Activated CD8-positive, alpha-beta memory T cell treated with anti-CD3 and anti-CD28 coated beads for 48 hours (primary cell): ENCODE measurements around the gene PSMB7.
"Not testable (repeated sequence)": the region's sequence is repeated elsewhere in the genome, so short reads cannot be mapped to it uniquely, and the experiment has no call there.

Experiments
- DNase-seq, 3 experiments: peaks; one replicate each; pipeline ENCODE4 v3.0.0-alpha.2; 2020; ENCODE audit warnings: low read depth in 2 of 3, low spot score in 2 of 3

Gene PSMB7

DNA sequence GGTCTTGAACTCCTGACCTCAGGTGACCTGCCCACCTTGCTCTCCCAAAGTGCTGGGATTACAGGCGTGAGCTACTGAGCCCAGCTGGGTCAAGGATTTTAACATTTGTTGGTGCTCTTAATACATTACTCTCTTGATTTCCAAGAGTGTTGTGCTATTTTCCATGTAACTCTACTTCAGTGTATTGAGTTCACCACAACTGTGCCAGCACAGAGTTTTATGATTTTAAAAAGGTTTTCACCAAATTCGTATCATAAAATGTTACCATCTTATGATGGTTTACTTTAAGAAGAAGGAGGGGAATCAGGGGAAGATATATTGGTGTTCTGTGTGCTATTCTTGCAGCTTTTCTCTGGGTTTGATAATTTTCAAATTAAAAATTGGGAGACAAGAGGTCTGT is 28.4 kb upstream of the PSMB7 start:
- no peak for DNase-seq

DNA sequence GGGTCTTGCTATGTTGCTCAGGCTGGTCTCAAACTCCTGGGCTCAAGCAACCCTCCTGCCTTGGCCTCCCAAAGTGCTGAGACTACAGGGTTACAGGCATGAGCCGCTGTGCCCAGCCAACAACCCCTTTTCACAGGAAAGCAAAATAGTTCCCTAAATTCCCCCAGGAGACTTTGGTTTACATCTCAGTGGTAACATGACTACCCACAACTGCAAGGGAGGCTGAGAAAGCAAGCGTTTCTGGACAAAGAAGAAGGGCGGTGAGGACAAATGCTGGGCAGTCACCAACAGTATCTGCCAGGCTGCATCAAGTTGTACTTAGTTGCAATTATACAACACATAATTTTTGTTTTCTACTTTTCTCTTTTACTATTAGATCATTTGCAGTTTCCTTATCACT is 27.6 kb upstream of the PSMB7 start:
- DNase-seq: no peak

GRCh38 chr9:124442379-124442778 is 27.1 kb upstream of the PSMB7 start:
- DNase-seq: no peak

GRCh38 chr9:124441291-124441690 is 26.0 kb upstream of the PSMB7 start:
- DNase-seq: no peak

GRCh38 chr9:124440786-124441185 is 25.5 kb upstream of the PSMB7 start:
- no peak for DNase-seq

DNA sequence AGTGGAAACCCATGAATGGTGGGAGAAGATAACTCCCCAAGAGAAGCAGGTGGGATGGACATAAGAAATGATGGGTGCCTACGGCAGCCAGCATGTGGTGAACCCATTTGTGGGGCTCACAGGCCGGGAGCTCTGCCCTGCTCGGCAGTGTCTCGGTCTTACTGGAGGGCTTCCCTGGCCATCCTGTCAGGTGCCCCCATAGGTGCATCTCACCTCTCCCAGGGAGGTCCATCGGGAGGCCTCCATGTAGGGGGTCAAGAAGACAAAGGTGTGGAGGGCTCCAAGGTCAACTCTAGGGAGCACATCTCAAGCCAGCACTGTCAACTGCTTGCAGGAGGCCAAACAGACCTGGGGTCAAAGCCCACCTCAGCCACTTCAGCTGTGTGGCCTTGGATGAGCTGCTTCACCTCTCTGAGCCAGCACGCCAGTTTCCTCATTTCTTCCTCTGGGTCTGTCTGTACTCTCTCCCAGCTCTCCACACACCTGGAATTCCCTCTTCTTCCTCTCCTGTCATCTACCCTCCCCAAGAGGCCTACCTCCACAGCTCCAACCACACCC is 24.5 kb upstream of the PSMB7 start:
- no peak for DNase-seq

GRCh38 chr9:124439086-124439485 is 23.8 kb upstream of the PSMB7 start:
- DNase-seq: no peak

- DNase-seq: no peak
Observed at GRCh38 chr9:124438091-124438490, 22.8 kb upstream of the PSMB7 start.

DNA sequence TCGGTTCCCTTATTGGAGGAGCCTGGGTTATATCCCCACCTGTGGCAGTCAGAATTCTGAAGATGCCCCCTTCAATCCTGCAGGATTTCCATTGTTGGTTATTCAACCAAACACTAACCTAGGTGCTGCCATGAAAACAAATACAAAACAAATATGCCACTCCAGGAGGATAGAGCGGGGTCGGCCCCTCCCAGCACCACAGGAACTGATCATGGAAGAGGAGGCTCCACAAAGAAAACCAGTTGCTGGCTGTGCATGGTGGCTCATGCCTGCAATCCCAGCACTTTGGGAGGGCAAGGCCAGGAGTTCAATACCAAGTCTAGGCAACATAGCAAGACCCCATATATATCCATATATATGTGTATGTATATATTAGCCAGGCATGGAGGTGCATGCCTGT is 21.8 kb upstream of the PSMB7 start:
- no peak for DNase-seq

DNA sequence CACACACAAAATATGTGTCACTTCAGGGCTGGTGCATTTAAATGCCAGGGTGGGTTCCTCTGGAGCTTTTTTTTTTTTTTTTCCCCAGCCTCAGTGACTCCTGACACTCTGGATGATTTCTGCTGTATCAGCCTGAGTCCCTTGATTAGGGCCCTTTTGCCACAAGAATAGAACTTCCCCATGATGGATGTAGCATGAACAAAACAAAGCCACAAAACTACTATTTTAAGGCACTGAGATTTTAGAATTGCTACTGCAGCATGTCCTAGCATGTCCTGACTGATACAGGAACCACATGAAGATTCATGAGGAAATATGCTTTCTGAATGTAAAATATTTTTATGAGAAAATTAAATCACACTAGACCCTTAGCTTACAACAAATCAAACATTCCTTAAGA is 21.1 kb upstream of the PSMB7 start:
- DNase-seq: no peak

DNA sequence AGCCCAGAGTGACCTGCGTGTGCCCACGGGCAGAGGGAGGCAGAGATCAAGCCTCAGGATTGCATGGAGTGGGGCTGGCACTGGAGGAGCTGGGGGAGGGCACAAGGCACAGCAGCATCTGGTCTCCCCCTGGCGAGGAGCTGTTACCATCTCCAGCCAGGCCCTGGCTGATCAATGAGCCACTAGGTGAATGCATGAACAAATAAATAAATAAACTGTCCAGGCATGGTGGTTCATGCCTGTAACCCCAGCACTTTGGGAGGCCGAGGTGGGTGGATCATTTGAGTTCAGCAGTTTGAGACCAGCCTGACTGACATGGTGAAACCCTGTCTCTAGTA is 14.3 kb upstream of the PSMB7 start:
- DNase-seq: no peak

- DNase-seq: no peak
Observed at GRCh38 chr9:124428751-124429529, 13.7 kb upstream of the PSMB7 start.

DNA sequence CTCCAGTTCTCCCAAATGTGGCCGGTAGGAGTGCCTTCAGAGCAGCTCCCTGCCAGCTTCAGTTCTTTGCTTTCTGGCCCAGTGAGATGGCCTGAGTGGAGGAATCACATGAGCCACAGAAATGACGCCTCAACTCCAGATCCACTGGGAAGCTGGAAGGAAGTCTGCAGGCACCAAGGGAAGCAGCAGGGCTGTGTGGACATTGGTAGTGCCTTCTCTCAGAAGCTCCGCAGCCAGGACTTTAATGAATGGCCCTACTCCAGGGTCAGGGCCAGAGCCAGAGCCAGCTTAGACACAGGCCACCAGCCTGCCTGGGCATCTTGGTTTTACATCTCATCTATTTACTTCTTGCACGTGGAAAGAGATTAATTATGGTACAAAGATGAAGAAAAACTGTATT is 12.0 kb upstream of the PSMB7 start:
- DNase-seq: no peak

GRCh38 chr9:124426361-124426760 is 11.1 kb upstream of the PSMB7 start:
- no peak for DNase-seq

GRCh38 chr9:124425733-124426132 is 10.5 kb upstream of the PSMB7 start:
- not testable (repeated sequence) for DNase-seq

DNA sequence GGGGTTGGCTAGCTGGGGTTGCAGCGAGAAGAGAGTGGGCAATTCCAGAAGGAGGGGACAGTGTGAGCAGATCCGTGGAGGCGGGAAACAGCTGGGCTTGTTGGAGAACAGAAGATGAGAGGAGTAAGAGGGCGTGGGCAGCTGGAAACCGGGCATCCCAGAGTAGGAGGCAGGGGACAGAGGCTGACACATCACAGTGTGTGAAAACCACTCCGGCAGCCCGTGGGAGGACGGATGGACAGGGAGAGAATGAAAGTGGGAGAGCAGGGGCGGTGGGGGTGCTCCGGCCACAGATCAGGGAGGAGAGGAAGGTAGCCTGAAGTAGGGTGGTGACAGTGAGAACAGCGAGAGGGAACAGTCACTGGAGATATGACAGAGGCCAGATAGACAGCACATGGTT is 8.3 kb upstream of the PSMB7 start:
- no peak for DNase-seq

DNA sequence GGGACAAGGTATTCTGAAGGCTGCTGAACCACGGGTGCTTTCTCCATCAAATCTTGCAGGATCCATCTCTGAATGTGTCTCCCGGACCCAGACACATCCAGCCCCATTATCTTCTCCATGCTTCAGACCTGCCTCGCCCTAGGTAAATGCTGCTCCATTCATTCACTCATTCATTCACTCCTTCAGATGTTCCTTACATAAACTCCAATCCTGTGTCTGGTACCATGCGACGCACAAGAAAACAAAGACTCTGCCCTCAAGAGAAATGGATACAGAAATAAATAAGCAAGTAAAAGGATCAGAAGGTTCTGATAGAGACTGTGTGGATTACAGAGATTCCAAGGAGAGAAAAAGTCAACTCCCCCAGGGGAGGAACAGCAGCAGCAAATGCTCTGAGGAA is 7.9 kb upstream of the PSMB7 start:
- DNase-seq: no peak

GRCh38 chr9:124420991-124421543 is 5.8 kb upstream of the PSMB7 start:
- DNase-seq: no peak

DNA sequence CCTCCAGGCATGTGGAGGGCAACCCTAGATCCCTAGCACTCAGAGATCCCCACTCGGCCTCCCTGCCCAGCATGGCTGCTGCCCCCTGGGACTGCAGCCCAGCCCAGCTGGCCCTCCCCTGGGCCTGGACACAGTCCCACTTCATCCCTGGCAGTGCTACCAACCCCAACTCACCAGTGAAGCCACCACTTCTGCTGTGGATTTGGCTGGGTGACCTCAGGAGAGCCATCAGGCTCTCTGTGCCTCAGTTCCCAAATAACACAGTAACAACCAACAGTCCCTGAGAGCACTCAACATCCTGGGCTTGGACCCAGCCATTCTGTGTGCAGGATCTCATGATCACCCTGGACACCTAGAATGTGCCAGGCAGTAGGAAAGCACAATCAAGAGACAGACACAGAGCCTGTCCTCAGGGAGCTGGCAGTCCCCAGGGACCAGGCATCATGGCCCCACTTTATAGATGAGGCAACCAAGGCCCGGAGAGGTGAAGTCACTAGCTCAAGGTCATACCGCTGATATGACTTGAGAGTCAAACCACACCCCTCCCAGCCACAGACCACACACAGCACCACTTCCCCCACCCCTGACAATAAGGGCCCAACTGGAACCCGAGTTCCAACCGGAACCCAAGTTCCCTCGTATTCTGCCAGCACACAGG is 4.7 kb upstream of the PSMB7 start:
- no peak for DNase-seq

DNA sequence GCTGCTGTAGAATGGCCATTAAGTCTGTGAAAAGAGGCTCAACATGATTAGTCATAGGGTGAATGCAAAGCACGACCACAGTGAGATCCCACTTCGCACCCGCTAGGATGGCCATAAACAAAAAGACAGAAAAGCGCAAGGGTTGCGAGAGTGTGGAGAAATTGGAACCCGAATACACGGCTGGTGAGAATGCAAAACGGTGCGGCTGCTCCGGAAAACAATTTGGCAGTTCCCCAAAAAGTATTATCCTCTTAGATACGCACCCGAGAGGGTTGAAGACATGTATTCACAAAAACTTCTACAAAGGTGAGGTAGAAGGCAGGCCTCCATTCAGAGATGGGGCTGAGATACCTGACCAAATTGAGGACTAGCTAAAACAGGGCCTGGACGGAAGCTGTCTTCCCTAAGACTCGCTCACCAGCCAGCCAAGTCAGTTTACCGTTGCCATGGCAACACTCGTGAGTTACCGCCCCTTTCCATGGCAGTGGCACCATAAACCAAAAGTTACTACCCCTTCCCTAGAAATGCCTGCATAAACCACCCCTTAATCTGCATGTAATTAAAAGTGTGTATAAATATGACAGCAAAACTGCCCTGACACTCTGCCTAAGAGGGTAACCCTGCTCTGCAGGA is 726 bp upstream of the PSMB7 start:
- DNase-seq: no peak

- no peak for DNase-seq
Observed at GRCh38 chr9:124414612-124415011, 630 bp downstream of the PSMB7 start.

GRCh38 chr9:124412228-124412575 is 3.0 kb downstream of the PSMB7 start:
- no peak for DNase-seq
